ENCODE measurements around the gene PPTC7. TPM values are rescaled to one million over a fixed set of nuclear protein-coding genes. Genes with fewer than 3 reads are reported as not detected.

Gene PPTC7
- total and polyA plus RNA-seq, 10 of the 15 experiments (the other 5 are each of a cell fraction or from before 2014, with no cell fraction given), result 4.0 to 69.6 (median 12.3) TPM

DNA sequence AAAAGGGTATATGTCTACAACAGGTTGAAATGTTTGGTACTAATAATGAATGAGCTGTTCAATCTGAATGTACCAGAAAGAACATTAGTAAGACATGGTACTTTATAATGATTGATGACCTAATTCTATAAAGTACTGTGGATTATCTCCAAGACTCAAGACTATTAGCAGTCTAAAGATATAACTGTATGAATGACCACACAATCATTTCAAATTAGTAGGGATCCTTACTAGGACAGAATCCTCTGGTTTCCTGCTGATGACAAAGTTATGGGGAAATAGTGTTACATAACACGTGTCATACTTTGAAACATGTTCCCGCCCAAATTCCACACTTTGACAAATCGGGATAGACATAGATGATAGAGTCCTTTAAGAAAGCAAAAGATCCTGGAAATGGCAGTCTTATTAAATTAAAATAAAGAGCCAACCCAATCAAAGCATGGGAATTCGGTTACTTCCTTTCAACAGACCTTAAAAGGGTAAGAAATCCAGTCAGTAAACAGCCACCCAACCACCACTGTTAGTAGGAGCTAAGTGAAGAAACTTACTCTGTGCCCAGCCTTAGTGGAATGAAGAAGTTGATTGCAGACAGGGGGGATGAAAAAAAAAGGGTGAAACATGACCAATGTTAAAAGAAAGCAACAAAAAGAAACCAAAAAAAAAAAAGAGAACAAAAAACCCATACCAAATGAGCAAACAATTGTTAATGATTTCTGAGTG is 84.0 kb downstream of the PPTC7 start:
- ChIA-PET POLR2A (interaction anchor here (0.5 to 4.5 kb wide), 9 partner anchors 9 to 230 kb away, joined by 3 to 22 read pairs (median 6); partner anchors contain the start of genes FAM216A and GPN3), RAD21 (ENCODE audit: unreplicated experiment) (interaction anchor here (0.6 to 3.3 kb wide), 4 partner anchors 29 to 102 kb away, joined by 3 to 22 read pairs (median 8); partner anchors contain the start of gene ARPC3), SMC1A (ENCODE audit: uncharacterized antibody, unreplicated experiment) (interaction anchor here (0.7 to 26.9 kb wide), 12 partner anchors 10 to 115 kb away, joined by 3 to 492 read pairs (median 4); partner anchors contain the start of genes ARPC3, FAM216A and GPN3), CTCF (interaction anchor here (1.5 to 21.1 kb wide), 6 partner anchors 9 to 389 kb away, joined by 4 to 462 read pairs (median 14); partner anchors contain the start of genes ARPC3 and FAM216A)
- no peak overlapping the region for H3K4me2 ChIP-seq (ENCODE audit: control insufficient read depth, insufficient read depth)
- no peak overlapping the region; the same call in 1 of the 2 replicates for H3K9ac ChIP-seq (ENCODE audit: control insufficient read depth, insufficient read depth, low read length)
- BruUV-seq (replicated peaks), result no TSS peak
- H3K36me3 ChIP-seq (ENCODE audit: control insufficient read depth in 2 of 2, insufficient read depth in 2 of 2, low read length in 1 of 2), result peaks cover 0 to 12% of the 10 kb centered on the region in 2 experiments; a peak in 2 of 4 replicates
- no peak for FAIRE-seq
- 100% methylated on average over 4 of the region's 4 CpGs for WGBS (ENCODE audit: insufficient coverage, insufficient replicate concordance, low lambda C conversion rate, missing lambda C conversion rate)
- peak overlapping the region; percentile 20; the same call in 1 of the 2 replicates for H3K4me3 ChIP-seq
- peaks cover 4% of the 10 kb centered on the region for H3K4me1 ChIP-seq (ENCODE audit: control insufficient read depth, insufficient read depth, low read length)
- no peak for ATAC-seq
- no peak overlapping the region for H3K27ac ChIP-seq (ENCODE audit: control insufficient read depth, insufficient read depth)
- TF ChIP-seq SIX5 (IDR thresholded peaks at IDR 0.05; ENCODE audit: low read depth, low read length, severe bottlenecking) (no peak), FOS (IDR thresholded peaks at IDR 0.05; ENCODE audit: borderline replicate concordance, extremely low read depth, insufficient read length) (no peak), EZH2 (IDR thresholded peaks at IDR 0.05; ENCODE audit: borderline replicate concordance, control insufficient read depth, low read depth, low read length) (no peak), NFIC (IDR thresholded peaks at IDR 0.05; ENCODE audit: low read depth, low read length) (no peak), JUNB (IDR thresholded peaks at IDR 0.05) (no peak), ZNF384 (IDR thresholded peaks at IDR 0.05; ENCODE audit: borderline replicate concordance, low read depth, low read length) (0 out of 2 replicates have a peak, but pooled peaks have one; percentile 19), BRCA1 (IDR thresholded peaks at IDR 0.05; ENCODE audit: low read depth, low read length) (no peak), BHLHE40 (IDR thresholded peaks at IDR 0.05; ENCODE audit: borderline replicate concordance in 1 of 2, low read depth in 2 of 2, low read length in 1 of 2) (no peak)
- H2AFZ ChIP-seq (ENCODE audit: control insufficient read depth, low read depth, low read length), result no peak overlapping the region
- H4K20me1 ChIP-seq (ENCODE audit: control insufficient read depth, insufficient read depth), result no peaks in the 10 kb centered on the region
- in situ Hi-C loops (cut with MboI) (no loop called here), intact Hi-C loops (cut with micrococcal nuclease; ENCODE audit: unreplicated experiment) (no loop called here)
- no peaks in the 10 kb centered on the region for H3K27me3 ChIP-seq (replicated peaks in 1 of 2; ENCODE audit: control insufficient read depth in 2 of 2, insufficient read depth in 2 of 2, low read length in 1 of 2)
- peaks cover 50% of the 10 kb centered on the region for H3K79me2 ChIP-seq (ENCODE audit: control insufficient read depth, insufficient read depth, low read length)
- H3K9me3 ChIP-seq (replicated peaks; ENCODE audit: control insufficient read depth, insufficient read depth, low read length), result no peaks in the 10 kb centered on the region
- DNase-seq (ENCODE audit: low read depth, low spot score), result no peak

Small RNA genes within 50 kb of the gene (small RNA-seq; reads per million reads assigned to genes)
- gene RF00278 (not detected), gene RN7SL387P (not detected)

Other genes with a start within 250 kb of the PPTC7 start
Only the 7 nearest of the 9 such genes appear.
- gene ARPC3, start 133.0 kb downstream of the PPTC7 start, total RNA-seq (2014; rRNA removed), result 266 and 304 TPM in 2 replicates
- 629 and 646 TPM in 2 replicates for gene ARPC3, start 133.0 kb downstream of the PPTC7 start, total RNA-seq (2014; rRNA removed; fragmentation: Illumina TruSeq; extraction: Trizol)
- gene ARPC3, start 133.0 kb downstream of the PPTC7 start, total RNA-seq (2021), result 283 and 287 TPM in 2 replicates
- 81.6 and 122 TPM in 2 replicates for gene ARPC3, start 133.0 kb downstream of the PPTC7 start, polyA plus RNA-seq (2011; rRNA removed)
- gene ARPC3, start 133.0 kb downstream of the PPTC7 start, polyA plus RNA-seq (2014; fragmentation: Illumina TruSeq; extraction: Trizol), result 516 and 683 TPM in 2 replicates
- gene ARPC3, start 133.0 kb downstream of the PPTC7 start, polyA plus RNA-seq (2014; fragmentation: Nextera tagmentation; extraction: Ambion mirVana), result 100 to 1,000 TPM; 635 to 890 TPM
- gene ARPC3, start 133.0 kb downstream of the PPTC7 start, polyA plus RNA-seq (2014; rRNA removed), result 165 and 171 TPM in 2 replicates
- gene ARPC3, start 133.0 kb downstream of the PPTC7 start, polyA plus RNA-seq (2016; fragmentation: Nextera tagmentation; extraction: Ambion mirVana), result 100 to 1,000 TPM; 612 to 643 TPM
- 27.1 and 35.5 TPM in 2 replicates for gene GPN3, start 115.1 kb downstream of the PPTC7 start, total RNA-seq (2014; rRNA removed)
- 43.5 and 46.3 TPM in 2 replicates for gene GPN3, start 115.1 kb downstream of the PPTC7 start, total RNA-seq (2014; rRNA removed; fragmentation: Illumina TruSeq; extraction: Trizol)
- 45.5 and 46.8 TPM in 2 replicates for gene GPN3, start 115.1 kb downstream of the PPTC7 start, total RNA-seq (2021)
- gene GPN3, start 115.1 kb downstream of the PPTC7 start, polyA plus RNA-seq (2011; rRNA removed), result 60.7 and 76.5 TPM in 2 replicates
- 42.4 and 50.8 TPM in 2 replicates for gene GPN3, start 115.1 kb downstream of the PPTC7 start, polyA plus RNA-seq (2014; fragmentation: Illumina TruSeq; extraction: Trizol)
- gene GPN3, start 115.1 kb downstream of the PPTC7 start, polyA plus RNA-seq (2014; fragmentation: Nextera tagmentation; extraction: Ambion mirVana), result 10 to 100 TPM; 76.9 to 78.7 TPM
- 29.1 and 31.5 TPM in 2 replicates for gene GPN3, start 115.1 kb downstream of the PPTC7 start, polyA plus RNA-seq (2014; rRNA removed)
- gene GPN3, start 115.1 kb downstream of the PPTC7 start, polyA plus RNA-seq (2016; fragmentation: Nextera tagmentation; extraction: Ambion mirVana), result 100 to 1,000 TPM; 110 to 117 TPM
- gene FAM216A, start 114.5 kb downstream of the PPTC7 start, total RNA-seq (2014; rRNA removed), result 31.2 and 35.8 TPM in 2 replicates
- 31.3 and 34.6 TPM in 2 replicates for gene FAM216A, start 114.5 kb downstream of the PPTC7 start, total RNA-seq (2014; rRNA removed; fragmentation: Illumina TruSeq; extraction: Trizol)
- 17.5 and 23.7 TPM in 2 replicates for gene FAM216A, start 114.5 kb downstream of the PPTC7 start, total RNA-seq (2021)
- gene FAM216A, start 114.5 kb downstream of the PPTC7 start, polyA plus RNA-seq (2011; rRNA removed), result 44.3 and 72.6 TPM in 2 replicates
- 34.0 and 40.0 TPM in 2 replicates for gene FAM216A, start 114.5 kb downstream of the PPTC7 start, polyA plus RNA-seq (2014; fragmentation: Illumina TruSeq; extraction: Trizol)
- 10 to 100 TPM; 15.0 to 36.0 TPM for gene FAM216A, start 114.5 kb downstream of the PPTC7 start, polyA plus RNA-seq (2014; fragmentation: Nextera tagmentation; extraction: Ambion mirVana)
- gene FAM216A, start 114.5 kb downstream of the PPTC7 start, polyA plus RNA-seq (2014; rRNA removed), result 35.2 and 41.3 TPM in 2 replicates
- gene FAM216A, start 114.5 kb downstream of the PPTC7 start, polyA plus RNA-seq (2016; fragmentation: Nextera tagmentation; extraction: Ambion mirVana), result 10 to 100 TPM; 47.5 to 48.3 TPM
- gene VPS29, start 81.2 kb downstream of the PPTC7 start, total RNA-seq (2014; rRNA removed), result 65.3 and 82.1 TPM in 2 replicates
- gene VPS29, start 81.2 kb downstream of the PPTC7 start, total RNA-seq (2014; rRNA removed; fragmentation: Illumina TruSeq; extraction: Trizol), result 105 and 109 TPM in 2 replicates
- gene VPS29, start 81.2 kb downstream of the PPTC7 start, total RNA-seq (2021), result 78.8 and 79.4 TPM in 2 replicates
- 203 and 283 TPM in 2 replicates for gene VPS29, start 81.2 kb downstream of the PPTC7 start, polyA plus RNA-seq (2011; rRNA removed)
- 178 and 317 TPM in 2 replicates for gene VPS29, start 81.2 kb downstream of the PPTC7 start, polyA plus RNA-seq (2014; fragmentation: Illumina TruSeq; extraction: Trizol)
- 100 to 1,000 TPM; 290 to 405 TPM for gene VPS29, start 81.2 kb downstream of the PPTC7 start, polyA plus RNA-seq (2014; fragmentation: Nextera tagmentation; extraction: Ambion mirVana)
- gene VPS29, start 81.2 kb downstream of the PPTC7 start, polyA plus RNA-seq (2014; rRNA removed), result 153 and 210 TPM in 2 replicates
- 100 to 1,000 TPM; 251 to 261 TPM for gene VPS29, start 81.2 kb downstream of the PPTC7 start, polyA plus RNA-seq (2016; fragmentation: Nextera tagmentation; extraction: Ambion mirVana)
- gene RAD9B, start 81.0 kb downstream of the PPTC7 start, total RNA-seq (2014; rRNA removed), result 0.87 and 1.1 TPM in 2 replicates
- gene RAD9B, start 81.0 kb downstream of the PPTC7 start, total RNA-seq (2014; rRNA removed; fragmentation: Illumina TruSeq; extraction: Trizol), result 1.1 TPM in 2 replicates
- gene RAD9B, start 81.0 kb downstream of the PPTC7 start, total RNA-seq (2021), result 0.88 and 2.0 TPM in 2 replicates
- 1.7 and 4.0 TPM in 2 replicates for gene RAD9B, start 81.0 kb downstream of the PPTC7 start, polyA plus RNA-seq (2011; rRNA removed)
- 1.4 and 1.9 TPM in 2 replicates for gene RAD9B, start 81.0 kb downstream of the PPTC7 start, polyA plus RNA-seq (2014; fragmentation: Illumina TruSeq; extraction: Trizol)
- gene RAD9B, start 81.0 kb downstream of the PPTC7 start, polyA plus RNA-seq (2014; fragmentation: Nextera tagmentation; extraction: Ambion mirVana), result 1 to 10 TPM; 1.2 to 2.0 TPM
- 1.4 and 1.7 TPM in 2 replicates for gene RAD9B, start 81.0 kb downstream of the PPTC7 start, polyA plus RNA-seq (2014; rRNA removed)
- 1 to 10 TPM in 1 of 2 experiments, under 1 TPM in 1; 0.54 to 1.3 TPM for gene RAD9B, start 81.0 kb downstream of the PPTC7 start, polyA plus RNA-seq (2016; fragmentation: Nextera tagmentation; extraction: Ambion mirVana)
- gene TCTN1, start 30.8 kb upstream of the PPTC7 start, total RNA-seq (2014; rRNA removed), result 15.3 and 15.6 TPM in 2 replicates
- 15.3 and 16.6 TPM in 2 replicates for gene TCTN1, start 30.8 kb upstream of the PPTC7 start, total RNA-seq (2014; rRNA removed; fragmentation: Illumina TruSeq; extraction: Trizol)
- gene TCTN1, start 30.8 kb upstream of the PPTC7 start, total RNA-seq (2021), result 11.5 and 13.8 TPM in 2 replicates
- 16.7 and 18.6 TPM in 2 replicates for gene TCTN1, start 30.8 kb upstream of the PPTC7 start, polyA plus RNA-seq (2011; rRNA removed)
- 12.9 and 21.2 TPM in 2 replicates for gene TCTN1, start 30.8 kb upstream of the PPTC7 start, polyA plus RNA-seq (2014; fragmentation: Illumina TruSeq; extraction: Trizol)
- 10 to 100 TPM in 1 of 2 experiments, 1 to 10 TPM in 1; 8.8 to 10.2 TPM for gene TCTN1, start 30.8 kb upstream of the PPTC7 start, polyA plus RNA-seq (2014; fragmentation: Nextera tagmentation; extraction: Ambion mirVana)
- gene TCTN1, start 30.8 kb upstream of the PPTC7 start, polyA plus RNA-seq (2014; rRNA removed), result 15.4 and 20.3 TPM in 2 replicates
- gene TCTN1, start 30.8 kb upstream of the PPTC7 start, polyA plus RNA-seq (2016; fragmentation: Nextera tagmentation; extraction: Ambion mirVana), result 10 to 100 TPM; 16.7 to 23.5 TPM
- 112 and 132 TPM in 2 replicates for gene HVCN1, start 105.8 kb upstream of the PPTC7 start, total RNA-seq (2014; rRNA removed)
- 93.9 and 94.4 TPM in 2 replicates for gene HVCN1, start 105.8 kb upstream of the PPTC7 start, total RNA-seq (2014; rRNA removed; fragmentation: Illumina TruSeq; extraction: Trizol)
- gene HVCN1, start 105.8 kb upstream of the PPTC7 start, total RNA-seq (2021), result 82.5 and 87.1 TPM in 2 replicates
- 123 and 181 TPM in 2 replicates for gene HVCN1, start 105.8 kb upstream of the PPTC7 start, polyA plus RNA-seq (2011; rRNA removed)
- gene HVCN1, start 105.8 kb upstream of the PPTC7 start, polyA plus RNA-seq (2014; fragmentation: Illumina TruSeq; extraction: Trizol), result 130 and 134 TPM in 2 replicates
- 10 to 100 TPM; 27.8 to 38.9 TPM for gene HVCN1, start 105.8 kb upstream of the PPTC7 start, polyA plus RNA-seq (2014; fragmentation: Nextera tagmentation; extraction: Ambion mirVana)
- 77.4 and 85.4 TPM in 2 replicates for gene HVCN1, start 105.8 kb upstream of the PPTC7 start, polyA plus RNA-seq (2014; rRNA removed)
- gene HVCN1, start 105.8 kb upstream of the PPTC7 start, polyA plus RNA-seq (2016; fragmentation: Nextera tagmentation; extraction: Ambion mirVana), result 100 to 1,000 TPM; 125 to 126 TPM

Measured in GM12878 (cell line).